Measurements from ENCODE around the gene APBA2. TPM values are rescaled to one million over a fixed set of nuclear protein-coding genes. Genes with fewer than 3 reads are reported as not detected.

APBA2 gene
- total RNA-seq, 2 donors from 2014 or later: 0.77 to 1.0 TPM

- H3K4me1 ChIP-seq: no peaks in the 10 kb centered on the region
- no peak overlapping the region for H3K4me3 ChIP-seq
- H3K36me3 ChIP-seq: no peaks in the 10 kb centered on the region
- H3K9ac ChIP-seq (ENCODE audit: low read depth in 2 of 2, low read length in 2 of 2): no peak overlapping the region
- H3K27me3 ChIP-seq: no peaks in the 10 kb centered on the region
- H3K9me3 ChIP-seq: no peaks in the 10 kb centered on the region
- no peak overlapping the region for H3K27ac ChIP-seq
- DNase-seq: no peak
- no peak for TF ChIP-seq CTCF (IDR thresholded peaks at IDR 0.05)
- intact Hi-C loops (cut with DNase I): no loop called here
Observed at GRCh38 chr15:29056839-29057450, 171.2 kb downstream of the APBA2 start.

DNA sequence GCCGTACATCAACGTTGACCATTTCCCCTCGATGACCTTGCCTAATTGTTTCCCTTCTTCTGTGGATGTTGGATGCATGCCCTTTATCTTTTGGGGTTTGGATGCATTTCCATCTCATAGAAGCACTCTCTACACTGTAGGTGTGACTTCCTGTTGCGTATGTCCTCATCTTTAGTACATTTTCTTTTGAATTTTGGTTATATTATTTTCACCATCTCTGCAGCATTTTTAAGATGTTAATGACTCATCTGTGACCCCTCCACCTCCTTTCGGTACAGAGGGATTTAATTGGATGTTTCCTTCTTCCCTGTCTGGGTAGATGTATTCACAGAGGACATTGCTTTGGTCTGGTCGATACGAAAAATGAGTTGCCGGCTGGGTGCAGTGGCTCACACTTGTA, 172.1 kb downstream of the APBA2 start:
- TF ChIP-seq CTCF (IDR thresholded peaks at IDR 0.05): no peak
- Histone ChIP-seq H3K4me3 (no peak overlapping the region), H3K9ac (ENCODE audit: low read depth in 2 of 2, low read length in 2 of 2) (no peak overlapping the region), H3K36me3 (no peaks in the 10 kb centered on the region), H3K4me1 (no peaks in the 10 kb centered on the region), H3K27me3 (no peaks in the 10 kb centered on the region), H3K9me3 (no peaks in the 10 kb centered on the region), H3K27ac (no peak overlapping the region)
- intact Hi-C loops (cut with DNase I): no loop called here
- DNase-seq: no peak

DNA sequence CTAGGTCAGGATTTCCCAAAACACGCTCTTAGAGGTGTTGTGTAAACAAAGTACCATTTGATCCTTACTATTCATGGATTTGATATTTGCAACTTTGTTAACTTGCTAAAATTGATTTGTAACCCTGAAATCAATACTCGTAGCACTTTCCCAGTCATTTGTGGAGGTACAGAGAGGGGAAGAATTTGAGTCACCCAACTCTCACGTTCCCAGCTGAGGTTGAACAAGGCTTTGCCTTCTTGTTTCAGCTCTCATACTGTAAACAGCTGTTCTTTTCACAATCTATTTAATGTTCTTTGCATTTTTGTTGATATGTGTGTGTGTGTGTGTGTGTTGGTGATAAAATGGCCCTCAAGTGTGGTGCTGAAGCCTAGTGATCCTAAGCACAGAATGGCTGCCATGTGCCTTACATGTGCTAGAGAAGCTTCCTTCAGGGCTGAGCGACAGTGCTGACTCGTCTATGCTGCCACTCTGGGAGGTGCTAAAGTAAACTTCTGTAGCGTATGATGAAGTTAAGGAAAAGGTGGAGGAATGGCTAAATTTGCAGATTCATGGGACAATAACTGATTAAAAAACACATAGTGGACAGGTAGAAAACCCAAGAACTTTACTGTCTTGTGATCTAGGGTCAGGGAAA, 173.2 kb downstream of the APBA2 start:
- no peak for DNase-seq
- H3K4me3 ChIP-seq: no peak overlapping the region
- no peak overlapping the region for H3K27ac ChIP-seq
- H3K27me3 ChIP-seq: no peaks in the 10 kb centered on the region
- H3K4me1 ChIP-seq: no peaks in the 10 kb centered on the region
- TF ChIP-seq CTCF (IDR thresholded peaks at IDR 0.05): no peak
- no peaks in the 10 kb centered on the region for H3K9me3 ChIP-seq
- intact Hi-C loops (cut with DNase I): no loop called here
- no peaks in the 10 kb centered on the region for H3K36me3 ChIP-seq
- H3K9ac ChIP-seq (ENCODE audit: low read depth in 2 of 2, low read length in 2 of 2): no peak overlapping the region

GRCh38 chr15:29059871-29060640, 174.3 kb downstream of the APBA2 start:
- H3K27ac ChIP-seq: no peak overlapping the region
- H3K4me1 ChIP-seq: no peaks in the 10 kb centered on the region
- no peaks in the 10 kb centered on the region for H3K36me3 ChIP-seq
- H3K4me3 ChIP-seq: no peak overlapping the region
- intact Hi-C loops (cut with DNase I): loop anchor here (5.0 kb wide), 1 partner anchor 52 kb away; no protein-coding TSS in a partner anchor
- TF ChIP-seq CTCF (IDR thresholded peaks at IDR 0.05): no peak
- H3K9ac ChIP-seq (ENCODE audit: low read depth in 2 of 2, low read length in 2 of 2): no peak overlapping the region
- no peaks in the 10 kb centered on the region for H3K27me3 ChIP-seq
- H3K9me3 ChIP-seq: no peaks in the 10 kb centered on the region
- no peak for DNase-seq

- H3K36me3 ChIP-seq: no peaks in the 10 kb centered on the region
- H3K4me3 ChIP-seq: no peak overlapping the region
- no peaks in the 10 kb centered on the region for H3K27me3 ChIP-seq
- no peak overlapping the region for H3K27ac ChIP-seq
- TF ChIP-seq CTCF (IDR thresholded peaks at IDR 0.05): no peak
- H3K4me1 ChIP-seq: no peaks in the 10 kb centered on the region
- H3K9me3 ChIP-seq: no peaks in the 10 kb centered on the region
- no peak for DNase-seq
- H3K9ac ChIP-seq (ENCODE audit: low read depth in 2 of 2, low read length in 2 of 2): no peak overlapping the region
- intact Hi-C loops (cut with DNase I): loop anchor here (5.0 kb wide), 1 partner anchor 51 kb away; no protein-coding TSS in a partner anchor
Observed at GRCh38 chr15:29061746-29062145, 176.0 kb downstream of the APBA2 start.

Measured in colonic mucosa (tissue), 4 donors.